Breast epithelium (tissue), 4 donors: ENCODE results near the gene SHBG. TPM values are rescaled to one million over a fixed set of nuclear protein-coding genes. Genes with fewer than 3 reads are reported as not detected.

ENCODE experiments used
- DNase-seq, 2 donors: peaks; one replicate each; pipeline ENCODE4 v3.0.0-alpha.2; 2019; ENCODE audit warnings: low spot score in 2 of 2
- H3K27ac ChIP-seq, 2 donors: fragments of 200-600 bp; sonication (generic) in 1 of 2; one replicate each; pipeline ENCODE4 v1.5.1; 2016 to 2019; ENCODE audit warnings: mild to moderate bottlenecking in 1 of 2
- H3K27me3 ChIP-seq, 2 donors: fragments of 200-600 bp; sonication (generic) in 1 of 2; one replicate each; pipeline versions ENCODE4 v1.5.1 to v1.6.0; 2017 to 2019; ENCODE audit warnings: control low read depth in 1 of 2, mild to moderate bottlenecking in 1 of 2
- H3K36me3 ChIP-seq: fragments of 200-600 bp; one replicate; pipeline ENCODE4 v1.5.1; 2019
- H3K4me1 ChIP-seq, 2 donors: fragments of 200-600 bp; sonication (generic); one replicate each; pipeline ENCODE4 v1.5.1; 2016 to 2019; ENCODE audit warnings: control low read depth in 1 of 2
- H3K4me3 ChIP-seq, 3 donors: fragments of 200-600 bp; sonication (generic); 1 replicate in 2 of 3; 2 replicates in 1 of 3; pipeline ENCODE4 v1.5.1; 2016 to 2019; ENCODE audit warnings: mild to moderate bottlenecking in 3 of 3, moderate library complexity in 2 of 3
- H3K9me3 ChIP-seq, 2 donors: fragments of 200-600 bp; sonication (generic) in 1 of 2; one replicate each; pipeline ENCODE4 v1.5.1; 2016 to 2019; ENCODE audit warnings: control low read depth in 1 of 2
- POLR2A ChIP-seq: fragments of 450-650 bp; IDR thresholded peaks from one replicate; pipeline ENCODE4 v1.6.1; 2016; ENCODE audit warnings: antibody characterized with exemption, mild to moderate bottlenecking, moderate library complexity
- POLR2AphosphoS5 ChIP-seq, 3 donors: sonication (generic); formaldehyde crosslinking; IDR thresholded peaks; one replicate each; pipeline ENCODE4 v1.6.1; 2017; ENCODE audit warnings: antibody characterized with exemption in 3 of 3
- intact Hi-C: fragments of 100-400 bp; cut with DNase I; formaldehyde crosslinking; loops from one replicate; pipeline ENCODE4 v1.15.1; 2023; ENCODE audit warnings: low total_unique reads
- total RNA-seq, 3 donors: library from RNA; depleted of rRNA; stranded (reverse); fragments of >200 nt; gene quantifications; one replicate each; pipeline ENCODE4 v1.1.0, GENCODE V29; 2016
- TF ChIP-seq, protein P1 (sequence below), 3 donors: fragments of 450-650 bp; IDR thresholded peaks; one replicate each; pipeline ENCODE4 v1.5.1; 2016 to 2017; ENCODE audit warnings: antibody characterized with exemption in 3 of 3, mild to moderate bottlenecking in 3 of 3, moderate library complexity in 3 of 3

The SHBG gene
- total RNA-seq, 3 donors from 2014 or later: 0.16 TPM; not detected in 2

DNA sequence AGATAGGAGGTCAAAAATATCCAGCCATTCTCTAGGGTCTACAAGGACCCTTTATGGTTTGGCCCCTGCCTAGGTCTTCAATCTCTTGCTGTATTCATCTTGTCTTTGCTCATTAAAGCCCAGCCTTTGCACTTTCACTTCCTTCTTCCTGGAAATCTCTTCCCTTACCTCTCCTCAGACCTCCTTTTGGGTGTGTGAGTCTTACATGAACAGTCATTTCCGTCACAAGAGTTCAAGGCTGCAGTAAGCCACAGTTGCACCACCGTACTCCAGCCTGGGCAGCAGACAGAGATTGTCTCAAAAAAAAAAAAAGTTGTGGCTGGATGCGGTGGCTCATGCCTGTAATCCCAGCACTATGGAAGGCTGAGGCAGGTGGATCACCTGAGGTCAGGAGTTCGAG lies 14.8 kb downstream of the SHBG start:
- TF ChIP-seq POLR2A: no peak
- TF ChIP-seq, protein P1, sequence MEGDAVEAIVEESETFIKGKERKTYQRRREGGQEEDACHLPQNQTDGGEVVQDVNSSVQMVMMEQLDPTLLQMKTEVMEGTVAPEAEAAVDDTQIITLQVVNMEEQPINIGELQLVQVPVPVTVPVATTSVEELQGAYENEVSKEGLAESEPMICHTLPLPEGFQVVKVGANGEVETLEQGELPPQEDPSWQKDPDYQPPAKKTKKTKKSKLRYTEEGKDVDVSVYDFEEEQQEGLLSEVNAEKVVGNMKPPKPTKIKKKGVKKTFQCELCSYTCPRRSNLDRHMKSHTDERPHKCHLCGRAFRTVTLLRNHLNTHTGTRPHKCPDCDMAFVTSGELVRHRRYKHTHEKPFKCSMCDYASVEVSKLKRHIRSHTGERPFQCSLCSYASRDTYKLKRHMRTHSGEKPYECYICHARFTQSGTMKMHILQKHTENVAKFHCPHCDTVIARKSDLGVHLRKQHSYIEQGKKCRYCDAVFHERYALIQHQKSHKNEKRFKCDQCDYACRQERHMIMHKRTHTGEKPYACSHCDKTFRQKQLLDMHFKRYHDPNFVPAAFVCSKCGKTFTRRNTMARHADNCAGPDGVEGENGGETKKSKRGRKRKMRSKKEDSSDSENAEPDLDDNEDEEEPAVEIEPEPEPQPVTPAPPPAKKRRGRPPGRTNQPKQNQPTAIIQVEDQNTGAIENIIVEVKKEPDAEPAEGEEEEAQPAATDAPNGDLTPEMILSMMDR (IDR thresholded peaks at IDR 0.05): no peak
- no peak for TF ChIP-seq POLR2AphosphoS5 (IDR thresholded peaks at IDR 0.05)
- DNase-seq: no peak

DNA sequence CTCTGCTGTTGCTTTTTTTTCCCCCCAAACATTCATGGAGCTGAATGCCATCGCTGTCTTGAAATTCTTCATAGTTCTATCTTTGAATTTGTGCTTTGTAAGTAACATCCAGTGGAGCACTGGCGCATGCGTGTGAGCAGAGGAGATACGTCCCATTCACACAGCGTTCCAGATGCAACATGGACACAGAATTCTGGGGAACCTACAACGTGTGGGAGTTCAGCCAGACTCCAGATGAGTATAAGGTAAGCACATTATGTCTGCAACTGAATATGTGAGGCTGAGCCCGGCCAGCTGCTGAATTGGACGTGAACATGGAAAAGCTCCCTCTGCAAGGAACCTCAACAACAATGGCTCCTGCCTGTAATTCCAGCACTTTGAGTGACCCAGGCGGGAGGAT lies 16.5 kb downstream of the SHBG start:
- no peak overlapping the region for H3K27ac ChIP-seq
- intact Hi-C loops: no loop called here
- no peaks in the 10 kb centered on the region for H3K9me3 ChIP-seq
- H3K4me3 ChIP-seq: no peak overlapping the region
- no peaks in the 10 kb centered on the region for H3K36me3 ChIP-seq
- no peaks in the 10 kb centered on the region for H3K4me1 ChIP-seq
- TF ChIP-seq, protein P1 (IDR thresholded peaks at IDR 0.05): no peak
- TF ChIP-seq POLR2A (no peak), POLR2AphosphoS5 (IDR thresholded peaks at IDR 0.05) (no peak)
- DNase-seq: no peak
- H3K27me3 ChIP-seq: peaks cover 0 to 4% of the 10 kb centered on the region in 2 donors

More for the DNA sequence above, 14.8 kb downstream of the SHBG start:
- Histone ChIP-seq H3K27me3 (no peaks in the 10 kb centered on the region), H3K4me1 (no peaks in the 10 kb centered on the region), H3K36me3 (no peaks in the 10 kb centered on the region), H3K27ac (no peak overlapping the region), H3K4me3 (no peak overlapping the region), H3K9me3 (no peaks in the 10 kb centered on the region)
- intact Hi-C loops: no loop called here

DNA sequence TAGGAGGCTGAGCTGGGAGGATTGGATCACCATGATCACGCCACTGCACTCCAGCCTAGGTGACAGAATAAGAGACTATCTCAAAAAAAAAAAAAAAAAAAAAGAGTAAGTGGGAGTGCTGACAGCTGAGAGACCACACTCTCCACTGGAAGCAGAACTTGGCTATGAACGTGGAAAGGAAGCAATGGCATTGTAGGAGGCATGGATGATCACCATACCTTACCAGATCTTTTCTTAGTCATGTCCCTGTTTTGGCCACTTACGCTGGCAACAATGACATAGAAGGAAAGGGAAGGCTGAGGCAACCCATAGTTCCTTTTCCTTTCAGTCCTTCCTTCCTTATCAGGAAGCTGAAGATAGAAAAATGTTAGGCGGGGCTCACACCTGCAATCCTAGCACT lies 17.1 kb downstream of the SHBG start:
- no peak overlapping the region for H3K27ac ChIP-seq
- no peaks in the 10 kb centered on the region for H3K4me1 ChIP-seq
- H3K4me3 ChIP-seq: no peak overlapping the region
- H3K9me3 ChIP-seq: no peaks in the 10 kb centered on the region
- DNase-seq: no peak
- TF ChIP-seq POLR2A: no peak
- TF ChIP-seq, protein P1 (IDR thresholded peaks at IDR 0.05): no peak
- TF ChIP-seq POLR2AphosphoS5 (IDR thresholded peaks at IDR 0.05): no peak
- peaks cover 0 to 4% of the 10 kb centered on the region in 2 donors for H3K27me3 ChIP-seq
- intact Hi-C loops: no loop called here
- no peaks in the 10 kb centered on the region for H3K36me3 ChIP-seq

DNA sequence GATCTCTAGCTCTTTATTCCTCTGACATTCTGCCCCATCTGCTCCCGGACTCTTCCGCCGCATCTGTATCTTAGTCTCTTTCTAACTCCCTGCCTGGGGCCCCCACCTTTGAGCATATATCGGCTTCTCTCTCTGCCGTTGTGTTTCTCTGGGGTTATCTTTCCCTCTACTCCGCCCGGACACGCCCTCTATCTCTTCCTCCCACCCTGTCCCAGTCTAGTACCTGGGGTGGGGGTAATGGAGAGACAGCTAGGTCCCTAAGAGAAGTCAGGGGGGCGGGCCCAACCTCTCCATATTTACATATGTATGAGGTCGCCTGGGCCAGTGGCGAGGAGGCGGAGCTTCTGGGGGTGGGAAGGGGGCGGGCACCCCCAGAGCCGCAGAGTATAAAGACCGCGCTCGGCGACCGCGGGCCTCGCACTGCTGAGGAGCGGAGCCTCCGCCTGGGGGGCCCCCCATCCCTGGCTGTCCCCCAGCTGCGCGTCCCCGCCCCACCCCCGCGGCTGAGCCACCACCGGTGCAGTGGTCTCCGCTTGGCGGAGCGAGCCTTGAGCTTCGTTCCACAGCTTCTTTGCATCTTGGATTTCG lies 20.7 kb downstream of the SHBG start, which contains the start of gene ATP1B2:
TSS of gene ATP1B2 (plus strand) at position 418 of the 588 bp plus-strand sequence. CDS start 593 bp downstream, outside the sequence.
- H3K36me3 ChIP-seq: no peaks in the 10 kb centered on the region
- intact Hi-C loops: no loop called here
- H3K27ac ChIP-seq: peak within 1 kb of the TSS; percentile 15 to 53
- H3K27me3 ChIP-seq: peaks cover 0 to 4% of the 10 kb centered on the region in 2 donors
- H3K4me1 ChIP-seq: no peaks in the 10 kb centered on the region
- no peaks in the 10 kb centered on the region for H3K9me3 ChIP-seq
- TF ChIP-seq, protein P1 (IDR thresholded peaks at IDR 0.05): no peak
- TF ChIP-seq POLR2AphosphoS5 (IDR thresholded peaks at IDR 0.05): no peak
- no peak for TF ChIP-seq POLR2A
- DNase-seq: peak; percentile 41 to 63
- H3K4me3 ChIP-seq: peak within 1 kb of the TSS; percentile 39 to 75 (median 57)

DNA sequence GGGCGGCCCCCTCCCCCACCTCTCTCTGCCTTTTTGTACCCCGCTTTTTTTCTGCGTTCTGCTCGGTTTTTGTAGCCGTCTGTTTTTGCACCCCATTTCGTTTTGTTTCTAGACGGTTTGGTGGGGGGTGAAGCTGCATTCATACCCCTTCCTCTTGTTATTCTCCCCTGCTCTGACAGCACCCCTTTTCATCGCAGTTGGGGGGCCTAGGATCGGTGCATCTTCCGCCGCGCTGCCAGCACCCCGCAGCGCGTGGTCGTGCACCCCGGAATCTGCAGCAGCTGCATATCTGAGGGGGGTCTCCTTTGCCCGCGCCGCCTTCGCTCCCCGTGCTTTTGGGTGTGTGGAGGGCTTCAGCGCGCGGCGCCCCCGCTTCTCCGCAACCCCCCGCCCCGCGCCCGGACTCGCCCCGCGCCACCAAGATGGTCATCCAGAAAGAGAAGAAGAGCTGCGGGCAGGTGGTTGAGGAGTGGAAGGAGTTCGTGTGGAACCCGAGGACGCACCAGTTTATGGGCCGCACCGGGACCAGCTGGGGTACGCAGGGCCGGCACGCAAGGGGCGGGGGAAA lies 21.2 kb downstream of the SHBG start:
- DNase-seq: no peak
- H3K36me3 ChIP-seq: no peaks in the 10 kb centered on the region
- intact Hi-C loops: no loop called here
- H3K27me3 ChIP-seq: peaks cover 0 to 4% of the 10 kb centered on the region in 2 donors
- no peaks in the 10 kb centered on the region for H3K4me1 ChIP-seq
- H3K9me3 ChIP-seq: no peaks in the 10 kb centered on the region
- peak overlapping the region; percentile 39 to 75 (median 57) for H3K4me3 ChIP-seq
- H3K27ac ChIP-seq: peak overlapping the region in 1 of 2 donors; percentile 53
- TF ChIP-seq POLR2A: no peak
- TF ChIP-seq, protein P1 (IDR thresholded peaks at IDR 0.05): no peak
- TF ChIP-seq POLR2AphosphoS5 (IDR thresholded peaks at IDR 0.05): no peak
